Keratinocyte (primary cell): Measurements from ENCODE around the gene CDHR3. TPM values are rescaled to one million over a fixed set of nuclear protein-coding genes. Genes with fewer than 3 reads are reported as not detected.

Source experiments
- DNase-seq: peaks from one replicate; pipeline ENCODE4 v3.0.0-alpha.2; 2011; ENCODE audit warnings: low read depth, missing footprints, low spot score
- FAIRE-seq: peaks from 2 replicates; lab custom pipeline; 2011; peaks lifted over from hg19 to GRCh38; lab: Jason Lieb, UNC
- H2AFZ ChIP-seq: 2 replicates; pipeline ENCODE4 v1.6.0; 2012; ENCODE audit warnings: low read length, control low read depth, inconsistent platforms; ENCODE audit not compliant: control insufficient read depth
- H3K27ac ChIP-seq: 2 replicates; pipeline ENCODE4 v1.5.1; 2011; ENCODE audit warnings: low read length; ENCODE audit not compliant: control insufficient read depth, insufficient read depth
- H3K27me3 ChIP-seq: 3 replicates; pipeline ENCODE4 v1.6.0; 2011; ENCODE audit warnings: low read length; ENCODE audit not compliant: control insufficient read depth, insufficient read depth; ENCODE audit errors: extremely low read depth
- H3K36me3 ChIP-seq, 2 experiments: 2 replicates in 1 of 2; 3 replicates in 1 of 2; pipeline ENCODE4 v1.5.1; 2011; ENCODE audit warnings: low read length in 2 of 2, mild to moderate bottlenecking in 1 of 2; ENCODE audit not compliant: control insufficient read depth in 2 of 2, insufficient read depth in 2 of 2; ENCODE audit errors: extremely low read depth in 1 of 2
- H3K4me1 ChIP-seq: 3 replicates; pipeline ENCODE4 v1.5.1; 2011; ENCODE audit warnings: low read length; ENCODE audit not compliant: control insufficient read depth, insufficient read depth; ENCODE audit errors: extremely low read depth
- H3K4me2 ChIP-seq: 3 replicates; pipeline ENCODE4 v1.6.0; 2011; ENCODE audit warnings: low read depth, low read length; ENCODE audit not compliant: control insufficient read depth, insufficient read depth; ENCODE audit errors: extremely low read depth
- H3K4me3 ChIP-seq, 3 experiments: fragments of 200-600 bp in 1 of 3; sonication (generic) in 1 of 3; 2 replicates in 2 of 3; 3 replicates in 1 of 3; pipeline ENCODE4 v1.5.1; 2011 to 2016; ENCODE audit warnings: low read length in 3 of 3, mild to moderate bottlenecking in 3 of 3, control low read depth in 2 of 3, inconsistent platforms in 1 of 3, low read depth in 1 of 3, mixed read lengths in 1 of 3, mixed run types in 1 of 3, moderate library complexity in 1 of 3; ENCODE audit not compliant: control insufficient read depth in 2 of 3, insufficient read depth in 2 of 3; ENCODE audit errors: extremely low read depth in 1 of 3
- H3K79me2 ChIP-seq: 2 replicates; pipeline ENCODE4 v1.6.0; 2012; ENCODE audit warnings: low read length; ENCODE audit not compliant: control insufficient read depth, insufficient read depth
- H3K9ac ChIP-seq: 3 replicates; pipeline ENCODE4 v1.6.0; 2011; ENCODE audit warnings: low read length; ENCODE audit not compliant: control insufficient read depth, insufficient read depth; ENCODE audit errors: extremely low read depth
- H3K9me1 ChIP-seq: 3 replicates; pipeline ENCODE4 v1.6.0; 2011; ENCODE audit warnings: low read length; ENCODE audit not compliant: control insufficient read depth, insufficient read depth; ENCODE audit errors: extremely low read depth
- H3K9me3 ChIP-seq: 2 replicates; pipeline ENCODE4 v1.5.1; 2012; ENCODE audit warnings: low read depth, low read length; ENCODE audit not compliant: control insufficient read depth
- H4K20me1 ChIP-seq: 3 replicates; pipeline ENCODE4 v1.6.0; 2011; ENCODE audit warnings: low read length; ENCODE audit not compliant: control insufficient read depth, insufficient read depth; ENCODE audit errors: extremely low read depth
- CTCF ChIP-seq, 3 experiments: IDR thresholded peaks in 1 of 3; conservative IDR thresholded peaks in 1 of 3; optimal IDR thresholded peaks in 1 of 3; 2 replicates in 2 of 3; 3 replicates in 1 of 3; pipeline versions ENCODE3 to v1.5.1; 2011; ENCODE audit warnings: low read length in 3 of 3, mild to moderate bottlenecking in 3 of 3, moderate library complexity in 2 of 3, control low read depth in 1 of 3, inconsistent platforms in 1 of 3; ENCODE audit not compliant: insufficient read depth in 2 of 3; ENCODE audit errors: extremely low read depth in 1 of 3
- EZH2 ChIP-seq: IDR thresholded peaks from one replicate; pipeline ENCODE4 v1.6.1; 2012; ENCODE audit warnings: inconsistent platforms, mild to moderate bottlenecking, low read length, moderate library complexity
- dilution Hi-C: fragments of 300-500 bp; cut with MboI; formaldehyde crosslinking; loops from one replicate; pipeline ENCODE4 v1.7.0; 2020; ENCODE audit warnings: low sequenced_read_pairs; ENCODE audit not compliant: extremely low pct_ligation_motif_present
- polyA plus RNA-seq, 5 experiments: library from polyadenylated mRNA; depleted of rRNA in 3 of 5; stranded (reverse) in 3 of 5; stranded (forward) in 1 of 5; unstranded in 1 of 5; fragments of >200 nt; gene quantifications; 1 replicate in 1 of 5; 2 replicates in 3 of 5; 3 replicates in 1 of 5; pipeline versions ENCODE4 v1.2.1 to v1.2.3, GENCODE V29; 2011 to 2012; ENCODE audit warnings: missing spikeins in 2 of 5, low read depth in 1 of 5, low replicate concordance in 1 of 5

The CDHR3 gene
- polyA plus RNA-seq, 1 donor (not counting 4 experiments of a cell fraction or from before 2014, with no cell fraction given), result 1.2 TPM

DNA sequence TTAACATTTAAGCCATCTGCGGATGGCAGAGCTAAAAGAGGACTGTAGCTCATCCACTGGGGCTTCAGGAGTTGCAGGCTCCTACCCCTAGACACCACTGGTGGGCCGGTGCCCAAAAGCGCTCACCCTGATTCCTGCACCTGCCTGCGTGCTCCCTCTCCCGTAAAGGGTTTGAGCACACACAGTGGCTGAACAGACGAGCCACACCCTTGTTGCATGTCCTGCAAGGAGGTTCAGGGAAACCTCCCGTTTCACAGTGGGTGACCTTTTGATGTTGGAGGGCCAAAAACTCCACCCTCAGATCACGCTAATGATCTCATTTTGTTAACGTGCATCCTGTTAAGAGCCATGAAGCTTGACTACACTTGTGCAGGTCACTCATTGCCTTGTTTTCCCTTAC, 111.2 kb downstream of the CDHR3 start:
- H3K79me2 ChIP-seq, result no peaks in the 10 kb centered on the region
- no peaks in the 10 kb centered on the region for H3K27me3 ChIP-seq
- H3K9me3 ChIP-seq, result no peaks in the 10 kb centered on the region
- peaks cover 52% of the 10 kb centered on the region for H3K4me1 ChIP-seq
- H3K4me2 ChIP-seq, result no peak overlapping the region
- H3K36me3 ChIP-seq, result no peaks in the 10 kb centered on the region
- no peak overlapping the region for H3K27ac ChIP-seq
- no peak overlapping the region for H3K4me3 ChIP-seq
- H2AFZ ChIP-seq, result peak overlapping the region; percentile 35
- no peaks in the 10 kb centered on the region for H3K9me1 ChIP-seq
- FAIRE-seq, result no peak
- no peak overlapping the region for H3K9ac ChIP-seq
- dilution Hi-C loops, result no loop called here
- no peak for DNase-seq
- H4K20me1 ChIP-seq, result no peaks in the 10 kb centered on the region
- TF ChIP-seq CTCF (optimal IDR thresholded peaks at IDR 0.05 in 1 of 3, IDR thresholded peaks at IDR 0.05 in 1 of 3, conservative IDR thresholded peaks at IDR 0.05 in 1 of 3; ENCODE audit: extremely low read depth in 1 of 3, insufficient read depth in 2 of 3, low read length in 3 of 3), result no peak
- TF ChIP-seq EZH2, result no peak

DNA sequence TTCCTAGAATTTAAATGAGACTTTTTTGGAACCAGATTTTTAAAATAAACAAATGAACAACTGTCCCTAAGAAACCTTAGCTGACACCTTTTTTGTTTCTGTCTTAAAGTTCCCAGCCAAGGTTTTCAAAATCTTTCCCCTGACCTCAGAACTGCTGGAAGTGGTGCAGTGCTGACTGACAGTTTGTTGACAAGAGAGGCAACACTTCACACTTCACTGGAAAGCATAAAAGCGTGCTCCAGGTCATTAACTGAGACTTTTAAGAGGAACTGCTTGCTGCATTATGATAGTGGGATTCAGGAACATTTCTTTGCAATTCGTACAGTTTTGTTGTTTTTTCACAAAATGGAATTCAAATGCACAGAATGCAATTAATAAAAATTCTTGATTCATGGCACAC, 112.9 kb downstream of the CDHR3 start:
- H3K9me3 ChIP-seq, result no peaks in the 10 kb centered on the region
- no peak for DNase-seq
- dilution Hi-C loops, result no loop called here
- H3K9ac ChIP-seq, result no peak overlapping the region
- no peaks in the 10 kb centered on the region for H3K27me3 ChIP-seq
- no peaks in the 10 kb centered on the region for H3K79me2 ChIP-seq
- FAIRE-seq, result no peak
- no peaks in the 10 kb centered on the region for H3K36me3 ChIP-seq
- no peak overlapping the region for H3K4me2 ChIP-seq
- H3K4me1 ChIP-seq, result peaks cover 35% of the 10 kb centered on the region
- H3K9me1 ChIP-seq, result no peaks in the 10 kb centered on the region
- no peak for TF ChIP-seq EZH2
- no peak for TF ChIP-seq CTCF (optimal IDR thresholded peaks at IDR 0.05 in 1 of 3, IDR thresholded peaks at IDR 0.05 in 1 of 3, conservative IDR thresholded peaks at IDR 0.05 in 1 of 3; ENCODE audit: extremely low read depth in 1 of 3, insufficient read depth in 2 of 3, low read length in 3 of 3)
- no peak overlapping the region for H2AFZ ChIP-seq
- H3K27ac ChIP-seq, result no peak overlapping the region
- no peak overlapping the region for H3K4me3 ChIP-seq
- no peaks in the 10 kb centered on the region for H4K20me1 ChIP-seq
